ENCODE data around the gene ONECUT3. TPM values are rescaled to one million over a fixed set of nuclear protein-coding genes. Genes with fewer than 3 reads are reported as not detected.

ONECUT3 gene
- total and polyA plus RNA-seq, 4 donors = not detected

GRCh38 chr19:1813192-1814182 is 60.2 kb downstream of the ONECUT3 start:
- TF ChIP-seq YY1 (IDR thresholded peaks at IDR 0.05) (no peak), CTCF (IDR thresholded peaks at IDR 0.05; ENCODE audit: low read depth, low read length, missing input control) (no peak), RXRA (IDR thresholded peaks at IDR 0.05) (no peak), SP1 (IDR thresholded peaks at IDR 0.05) (no peak), RAD21 (IDR thresholded peaks at IDR 0.05) (no peak), EGR1 (IDR thresholded peaks at IDR 0.05; ENCODE audit: low read depth in 2 of 2) (no peak), TAF1 (conservative IDR thresholded peaks at IDR 0.05) (no peak), HNF4A (conservative IDR thresholded peaks at IDR 0.05) (no peak), JUND (IDR thresholded peaks at IDR 0.05) (no peak), MAX (IDR thresholded peaks at IDR 0.05) (no peak), REST (IDR thresholded peaks at IDR 0.05) (no peak), FOXA1 (IDR thresholded peaks at IDR 0.05) (no peak), GABPA (IDR thresholded peaks at IDR 0.05 in 1 of 2, conservative IDR thresholded peaks at IDR 0.05 in 1 of 2) (no peak), NR2F2 (IDR thresholded peaks at IDR 0.05) (no peak), ATF3 (IDR thresholded peaks at IDR 0.05) (no peak)
- no peaks in the 10 kb centered on the region for H3K9me3 ChIP-seq (ENCODE audit: control insufficient read depth in 4 of 4, low read length in 3 of 4)
- no peak for DNase-seq (ENCODE audit: low spot score)
- H3K4me3 ChIP-seq (ENCODE audit: low read depth in 1 of 3, low read length in 3 of 3) = peak overlapping the region in 1 of 3 donors; percentile 54
- H3K27me3 ChIP-seq (ENCODE audit: control insufficient read depth in 4 of 4, insufficient read depth in 4 of 4, low read length in 3 of 4) = no peaks in the 10 kb centered on the region
- H3K4me1 ChIP-seq (ENCODE audit: control insufficient read depth in 4 of 4, insufficient read depth in 4 of 4, low read length in 3 of 4) = peaks cover 4 to 22% (median 8%) of the 10 kb centered on the region in 4 donors
- H3K36me3 ChIP-seq (ENCODE audit: control insufficient read depth in 4 of 4, insufficient read depth in 3 of 4, low read depth in 1 of 4, low read length in 3 of 4) = peaks cover 3 to 32% (median 21%) of the 10 kb centered on the region in 4 donors
- WGBS = 68% methylated on average over 21 of the region's 21 CpGs
- no peak overlapping the region for H3K9ac ChIP-seq (ENCODE audit: low read depth in 1 of 2, low read length in 2 of 2)
- H3K27ac ChIP-seq (ENCODE audit: low read depth in 1 of 2, low read length in 2 of 2) = peak overlapping the region in 1 of 2 donors; percentile 38

- 85% methylated on average over 10 of the region's 10 CpGs for WGBS
- Histone ChIP-seq H3K9ac (ENCODE audit: low read depth in 1 of 2, low read length in 2 of 2) (no peak overlapping the region), H3K4me1 (ENCODE audit: control insufficient read depth in 4 of 4, insufficient read depth in 4 of 4, low read length in 3 of 4) (peaks cover 4 to 22% (median 8%) of the 10 kb centered on the region in 4 donors), H3K27ac (ENCODE audit: low read depth in 1 of 2, low read length in 2 of 2) (no peak overlapping the region), H3K27me3 (ENCODE audit: control insufficient read depth in 4 of 4, insufficient read depth in 4 of 4, low read length in 3 of 4) (no peaks in the 10 kb centered on the region), H3K9me3 (ENCODE audit: control insufficient read depth in 4 of 4, low read length in 3 of 4) (no peaks in the 10 kb centered on the region), H3K36me3 (ENCODE audit: control insufficient read depth in 4 of 4, insufficient read depth in 3 of 4, low read depth in 1 of 4, low read length in 3 of 4) (peaks cover 10 to 38% (median 25%) of the 10 kb centered on the region in 4 donors), H3K4me3 (ENCODE audit: low read depth in 1 of 3, low read length in 3 of 3) (no peak overlapping the region)
- no peak for DNase-seq (ENCODE audit: low spot score)
- TF ChIP-seq REST (IDR thresholded peaks at IDR 0.05) (no peak), FOXA1 (IDR thresholded peaks at IDR 0.05) (no peak), EGR1 (IDR thresholded peaks at IDR 0.05; ENCODE audit: low read depth in 2 of 2) (no peak), HNF4A (conservative IDR thresholded peaks at IDR 0.05) (no peak), GABPA (IDR thresholded peaks at IDR 0.05 in 1 of 2, conservative IDR thresholded peaks at IDR 0.05 in 1 of 2) (no peak), RXRA (IDR thresholded peaks at IDR 0.05) (no peak), NR2F2 (IDR thresholded peaks at IDR 0.05) (no peak), SP1 (IDR thresholded peaks at IDR 0.05) (no peak), HNF4G (IDR thresholded peaks at IDR 0.05) (no peak), RAD21 (IDR thresholded peaks at IDR 0.05) (no peak), FOXA2 (IDR thresholded peaks at IDR 0.05) (no peak), TAF1 (conservative IDR thresholded peaks at IDR 0.05) (no peak), JUND (IDR thresholded peaks at IDR 0.05) (no peak), CTCF (IDR thresholded peaks at IDR 0.05; ENCODE audit: low read depth, low read length, missing input control) (no peak)
These were observed 61.1 kb downstream of the ONECUT3 start for GRCh38 chr19:1814391-1814790.

Measured in liver (tissue), 9 donors.